Astrocyte of the spinal cord (primary cell): ENCODE data around the gene SERPINH1.

Experiments used
- DNase-seq: peaks from one replicate; pipeline ENCODE4 v3.0.0; 2011; ENCODE audit warnings: low read depth, low spot score
- H3K4me3 ChIP-seq: 2 replicates; pipeline ENCODE4 v1.5.1; 2011; ENCODE audit warnings: low read depth, mild to moderate bottlenecking, low read length, moderate library complexity
- CTCF ChIP-seq: IDR thresholded peaks from 2 replicates; pipeline ENCODE4 v1.5.1; 2012; ENCODE audit warnings: low read depth, mild to moderate bottlenecking, low read length, inconsistent platforms
- in situ Hi-C: cut with HindIII; loops from 2 replicates; pipeline ENCODE4 v1.10.0; 2017; ENCODE audit warnings: low sequenced_read_pairs

SERPINH1 gene

GRCh38 chr11:75562048-75562835 is at the start of gene SERPINH1:
TSS of gene SERPINH1 (plus strand) at chr11:75562253. CDS start at chr11:75566350, 4,097 bp downstream.
- in situ Hi-C loops, result no loop called here
- H3K4me3 ChIP-seq, result peak within 1 kb of the TSS; percentile 94
- peak; percentile 87 for DNase-seq
- no peak for TF ChIP-seq CTCF

GRCh38 chr11:75513250-75513649 is 48.8 kb upstream of the SERPINH1 start:
- DNase-seq, result peak; percentile 75
- no peak overlapping the region for H3K4me3 ChIP-seq
- TF ChIP-seq CTCF, result no peak
- in situ Hi-C loops, result no loop called here

- in situ Hi-C loops, result no loop called here
- TF ChIP-seq CTCF, result no peak
- no peak overlapping the region for H3K4me3 ChIP-seq
- DNase-seq, result no peak
These were observed 47.5 kb upstream of the SERPINH1 start for GRCh38 chr11:75514596-75514995.

GRCh38 chr11:75516140-75516539 is 45.9 kb upstream of the SERPINH1 start:
- H3K4me3 ChIP-seq, result no peak overlapping the region
- DNase-seq, result no peak
- in situ Hi-C loops, result no loop called here

GRCh38 chr11:75516886-75517285 is 45.2 kb upstream of the SERPINH1 start:
- no peak for TF ChIP-seq CTCF
- DNase-seq, result no peak
- no peak overlapping the region for H3K4me3 ChIP-seq
- in situ Hi-C loops, result no loop called here

More at GRCh38 chr11:75516140-75516539, 45.9 kb upstream of the SERPINH1 start:
- TF ChIP-seq CTCF, result no peak

GRCh38 chr11:75518204-75518549 is 43.9 kb upstream of the SERPINH1 start:
- no peak for DNase-seq
- in situ Hi-C loops, result no loop called here
- TF ChIP-seq CTCF, result no peak
- H3K4me3 ChIP-seq, result no peak overlapping the region
